WI38 (cell line): Measurements from ENCODE around the gene KRCC1.

Source experiments
- H3K4me3 ChIP-seq: 2 replicates; pipeline ENCODE4 v1.5.1; 2011; ENCODE audit warnings: low read depth, mild to moderate bottlenecking, control low read depth, low read length
- CTCF ChIP-seq: IDR thresholded peaks from 2 replicates; pipeline ENCODE4 v1.5.1; 2012; ENCODE audit warnings: low read depth, mild to moderate bottlenecking, control low read depth, low read length

Gene KRCC1

GRCh38 chr2:88077080-88077479, 21.5 kb upstream of the KRCC1 start:
- H3K4me3 ChIP-seq = no peak overlapping the region
- no peak for TF ChIP-seq CTCF

DNA sequence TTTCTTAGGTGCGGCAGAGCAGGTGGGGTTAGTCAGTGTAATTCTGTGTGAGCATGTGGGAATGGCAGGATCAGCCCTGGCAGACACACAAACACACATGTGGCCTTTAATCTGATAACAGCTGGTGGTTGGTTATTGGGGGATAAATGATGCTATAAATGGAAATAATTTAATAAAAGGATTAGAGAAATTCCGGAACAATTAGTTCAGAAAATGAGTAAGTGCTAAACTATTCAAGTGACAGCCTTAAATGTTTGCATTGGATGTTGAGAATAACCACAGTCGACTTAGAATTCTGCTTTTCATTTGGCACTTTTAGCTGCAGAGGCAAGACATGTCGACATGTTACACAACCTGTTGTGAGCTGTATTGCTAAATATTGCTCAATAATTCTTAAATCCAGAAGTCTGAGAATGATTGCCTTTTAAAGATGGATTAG, 19.3 kb upstream of the KRCC1 start:
- no peak overlapping the region for H3K4me3 ChIP-seq
- TF ChIP-seq CTCF = no peak

GRCh38 chr2:88074150-88074549, 18.6 kb upstream of the KRCC1 start:
- H3K4me3 ChIP-seq = no peak overlapping the region
- TF ChIP-seq CTCF = no peak

DNA sequence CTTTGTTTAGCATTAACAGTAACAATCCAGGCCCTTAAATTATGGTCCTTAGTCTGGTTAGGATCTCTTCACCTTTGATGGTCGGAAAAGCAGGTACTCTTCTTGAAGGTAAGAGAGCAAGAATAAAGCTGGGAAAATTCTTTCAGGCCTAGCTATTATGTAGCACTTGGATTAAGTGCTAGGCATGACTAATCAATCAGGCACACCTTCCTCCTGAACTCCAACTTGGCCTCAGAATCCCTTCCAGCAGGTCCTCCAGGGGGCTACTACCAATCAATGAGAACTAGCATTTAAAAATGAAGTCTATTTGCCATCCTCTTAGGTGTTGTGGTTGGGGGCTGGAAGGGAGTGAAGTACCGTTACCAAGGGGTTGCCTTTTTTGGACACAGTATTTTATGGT, 15.8 kb upstream of the KRCC1 start:
- TF ChIP-seq CTCF = no peak
- H3K4me3 ChIP-seq = no peak overlapping the region

DNA sequence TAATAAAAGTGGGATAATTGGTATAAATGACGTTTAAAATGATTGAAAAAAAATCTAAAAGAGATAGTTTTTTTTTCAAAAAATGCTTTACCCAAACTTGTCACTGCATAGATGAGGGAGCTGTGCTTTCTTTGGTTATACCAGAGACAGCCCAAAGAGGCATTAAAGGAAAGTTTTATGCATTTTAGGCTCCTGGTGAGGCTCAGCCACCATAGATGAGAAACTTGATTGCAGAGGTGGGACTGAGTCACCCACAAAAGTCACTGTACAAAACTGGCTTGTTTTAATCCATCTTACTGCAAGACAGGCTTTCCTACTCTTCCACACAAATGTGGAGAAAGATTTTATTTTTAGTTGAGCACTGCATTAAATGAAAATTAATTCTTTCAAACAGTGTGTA, 14.5 kb upstream of the KRCC1 start:
- no peak for TF ChIP-seq CTCF

DNA sequence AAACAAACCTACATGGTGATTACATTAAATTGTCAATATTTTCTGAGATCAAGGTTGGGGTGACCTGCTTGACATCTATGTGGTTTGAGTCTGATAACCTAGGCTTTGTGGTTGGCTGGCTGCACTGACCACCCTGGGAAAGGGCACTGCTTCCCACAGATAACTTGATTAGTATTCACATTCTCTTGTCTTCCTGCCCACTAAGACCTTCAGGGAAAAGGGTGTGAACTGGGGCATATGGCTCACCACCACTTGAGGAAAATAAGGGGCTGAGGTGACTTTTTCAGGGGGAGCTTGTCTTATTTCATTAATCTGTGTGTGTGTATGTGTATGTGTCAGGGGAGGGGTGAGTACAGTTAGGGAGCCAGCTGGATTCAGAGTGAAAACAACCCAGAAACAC, 13.5 kb upstream of the KRCC1 start:
- TF ChIP-seq CTCF = no peak

More for the DNA sequence above, 14.5 kb upstream of the KRCC1 start:
- H3K4me3 ChIP-seq = no peak overlapping the region

DNA sequence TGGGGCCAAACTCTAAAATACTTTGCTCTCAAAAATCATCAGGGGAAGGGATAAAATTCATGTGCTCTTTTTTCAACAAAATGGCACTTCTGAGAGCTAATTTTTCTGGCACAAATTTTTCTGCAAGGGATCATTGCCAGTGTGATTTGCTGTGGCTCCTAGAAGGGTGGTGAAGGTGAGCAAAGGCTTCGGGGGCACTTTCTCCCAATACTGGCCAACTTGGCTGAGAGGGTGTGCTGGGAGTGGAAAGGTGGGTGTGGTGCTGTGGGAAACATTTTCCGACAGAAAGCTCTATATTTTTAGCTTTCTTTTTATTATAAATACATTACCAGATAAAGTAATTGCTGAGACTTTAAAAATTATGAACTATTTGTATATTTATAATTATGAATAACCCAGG, 12.5 kb upstream of the KRCC1 start:
- no peak for TF ChIP-seq CTCF
- no peak overlapping the region for H3K4me3 ChIP-seq

More for the DNA sequence above, 13.5 kb upstream of the KRCC1 start:
- H3K4me3 ChIP-seq = no peak overlapping the region
